Right lobe of liver (tissue), 4 donors: ENCODE measurements around the gene PPP6R3.

Experiments used
- POLR2A ChIP-seq: fragments of 450-650 bp; IDR thresholded peaks from one replicate; pipeline ENCODE4 v1.6.1; 2017; ENCODE audit warnings: antibody characterized with exemption, mild to moderate bottlenecking
- TF ChIP-seq, protein P1 (sequence below), 4 donors: fragments of 200-600 bp in 3 of 4; fragments of 450-650 bp in 1 of 4; IDR thresholded peaks; one replicate each; pipeline versions ENCODE4 v1.5.1 to v1.8.0; 2016 to 2022; ENCODE audit warnings: antibody characterized with exemption in 4 of 4, mild to moderate bottlenecking in 2 of 4
- donor health status: DM: no; HTN: no; CAD: no.
- donor health status: DM: no; HTN: no; CAD: no.
- donor health status: DM: no; HTN: yes; CAD: no.

DNA sequence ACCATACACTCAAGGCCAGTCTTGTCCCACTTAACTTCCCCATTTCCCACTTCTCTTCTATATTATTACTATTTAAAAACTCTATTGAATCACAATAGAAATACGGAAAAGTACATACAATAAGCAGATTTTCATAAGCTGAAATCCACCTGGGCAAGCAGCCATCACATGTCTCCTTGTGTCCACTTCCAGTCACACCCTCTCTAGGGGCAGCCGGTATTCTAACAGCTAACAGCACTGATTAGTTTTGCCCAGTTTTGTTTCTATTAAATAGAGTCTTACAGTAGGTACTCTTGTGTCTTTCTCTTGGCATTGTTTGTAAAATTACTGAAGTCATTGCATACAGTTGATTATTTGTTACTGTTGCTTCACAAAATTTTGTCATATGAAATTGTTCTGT is 37.8 kb downstream of the PPP6R3 start:
- TF ChIP-seq, protein P1, sequence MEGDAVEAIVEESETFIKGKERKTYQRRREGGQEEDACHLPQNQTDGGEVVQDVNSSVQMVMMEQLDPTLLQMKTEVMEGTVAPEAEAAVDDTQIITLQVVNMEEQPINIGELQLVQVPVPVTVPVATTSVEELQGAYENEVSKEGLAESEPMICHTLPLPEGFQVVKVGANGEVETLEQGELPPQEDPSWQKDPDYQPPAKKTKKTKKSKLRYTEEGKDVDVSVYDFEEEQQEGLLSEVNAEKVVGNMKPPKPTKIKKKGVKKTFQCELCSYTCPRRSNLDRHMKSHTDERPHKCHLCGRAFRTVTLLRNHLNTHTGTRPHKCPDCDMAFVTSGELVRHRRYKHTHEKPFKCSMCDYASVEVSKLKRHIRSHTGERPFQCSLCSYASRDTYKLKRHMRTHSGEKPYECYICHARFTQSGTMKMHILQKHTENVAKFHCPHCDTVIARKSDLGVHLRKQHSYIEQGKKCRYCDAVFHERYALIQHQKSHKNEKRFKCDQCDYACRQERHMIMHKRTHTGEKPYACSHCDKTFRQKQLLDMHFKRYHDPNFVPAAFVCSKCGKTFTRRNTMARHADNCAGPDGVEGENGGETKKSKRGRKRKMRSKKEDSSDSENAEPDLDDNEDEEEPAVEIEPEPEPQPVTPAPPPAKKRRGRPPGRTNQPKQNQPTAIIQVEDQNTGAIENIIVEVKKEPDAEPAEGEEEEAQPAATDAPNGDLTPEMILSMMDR (IDR thresholded peaks at IDR 0.05), result no peak
- no peak for TF ChIP-seq POLR2A
